HG02798 (cell line): ENCODE data around the gene KDM4E.
"Not testable (repeated sequence)": the region's sequence is repeated elsewhere in the genome, so short reads cannot be mapped to it uniquely, and the experiment has no call there.

Experiments
- ATAC-seq: cut with Tn5 transposase; IDR thresholded peaks from one replicate; pipeline ENCODE4 v1.9.1; 2021; ENCODE audit warnings: mild to moderate bottlenecking; ENCODE audit not compliant: unreplicated experiment, poor library complexity

KDM4E gene

DNA sequence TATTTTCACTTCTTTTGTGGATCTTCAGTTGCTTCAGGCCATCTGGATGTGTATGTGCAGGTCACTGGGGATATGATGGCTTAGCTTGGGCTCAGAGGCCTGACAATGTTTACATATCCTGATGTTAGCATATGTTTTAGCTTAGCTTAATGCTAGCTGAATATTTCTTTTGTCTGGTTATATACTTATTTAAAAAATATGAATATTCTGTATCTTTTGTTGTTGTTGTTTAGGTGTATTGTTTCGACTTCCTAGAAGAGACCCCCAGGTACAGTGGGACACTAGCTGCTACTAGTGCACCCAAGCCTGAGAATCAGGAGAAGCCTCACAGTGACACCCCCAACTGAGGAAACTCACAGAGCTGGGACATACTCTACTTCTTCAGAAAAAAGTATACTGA lies at the start of gene KDM4E:
KDM4E (plus strand) TSS at position 301 of the 400 bp plus-strand sequence. CDS start 300 bp downstream, outside the sequence.
- ATAC-seq, result no peak

DNA sequence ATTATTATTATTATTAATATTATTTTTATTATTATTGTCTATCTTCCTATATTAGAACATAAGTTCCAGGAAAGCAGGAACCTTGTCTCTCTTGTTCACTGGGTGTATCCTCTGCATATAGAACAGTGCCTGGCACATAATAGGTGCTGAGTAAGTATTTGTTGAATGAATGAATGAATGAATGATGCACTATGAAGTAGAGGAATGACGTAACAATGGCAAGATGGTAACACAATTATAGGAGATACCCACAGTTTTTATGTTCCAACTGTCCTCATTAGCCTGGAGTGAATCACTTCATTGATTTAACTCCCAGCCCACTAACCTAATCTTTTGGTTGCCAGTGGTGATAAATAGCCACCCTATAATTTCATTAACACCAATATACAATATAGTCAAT lies 49.5 kb upstream of the KDM4E start:
- no peak for ATAC-seq

GRCh38 chr11:94987378-94987777 lies 37.7 kb upstream of the KDM4E start:
- no peak for ATAC-seq

DNA sequence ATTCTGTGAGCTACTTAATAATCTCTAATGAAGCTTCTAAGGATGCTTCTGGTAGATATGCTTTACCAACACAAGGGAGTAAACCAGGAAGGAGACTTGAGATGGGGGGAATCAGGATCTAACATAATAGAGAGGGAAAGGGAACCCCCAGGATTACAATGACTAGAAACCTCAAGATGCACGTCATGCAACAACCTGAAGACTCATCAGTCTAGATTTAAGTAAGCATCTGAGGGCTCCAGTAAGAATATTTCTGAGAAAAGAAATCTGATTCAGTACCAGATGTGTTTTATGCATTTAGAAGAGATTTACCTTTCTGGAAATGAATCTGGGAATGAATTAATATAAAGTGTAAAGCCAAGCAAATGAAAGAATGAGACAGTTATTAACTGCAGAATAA lies 36.3 kb upstream of the KDM4E start:
- ATAC-seq, result no peak

DNA sequence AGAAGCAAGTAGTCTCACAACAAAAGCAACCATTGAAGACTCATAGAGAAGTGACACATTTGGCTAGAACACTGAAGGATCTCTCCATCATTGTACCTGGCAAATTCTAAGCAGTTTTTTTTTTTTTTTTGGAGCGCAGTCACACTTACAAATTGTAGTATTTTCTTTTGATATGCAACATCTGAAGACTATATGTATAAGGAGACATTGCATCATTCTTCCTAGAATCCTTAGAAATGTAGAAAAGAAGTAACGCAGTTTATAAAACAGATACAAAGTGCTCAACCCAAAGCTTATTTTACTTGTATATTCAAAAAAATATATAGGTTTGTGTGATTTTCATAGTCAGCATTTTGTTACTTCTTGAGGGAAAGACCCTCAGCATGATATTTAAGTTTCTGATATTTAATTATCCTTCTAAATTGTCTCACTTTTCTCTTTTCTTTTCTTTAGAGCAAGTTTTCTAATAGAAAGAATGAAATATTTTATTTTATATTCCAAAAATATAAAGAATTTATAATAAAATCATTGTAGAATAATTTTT lies 31.6 kb upstream of the KDM4E start:
- ATAC-seq, result no peak

GRCh38 chr11:94997437-94997836 lies 27.6 kb upstream of the KDM4E start:
- no peak for ATAC-seq

DNA sequence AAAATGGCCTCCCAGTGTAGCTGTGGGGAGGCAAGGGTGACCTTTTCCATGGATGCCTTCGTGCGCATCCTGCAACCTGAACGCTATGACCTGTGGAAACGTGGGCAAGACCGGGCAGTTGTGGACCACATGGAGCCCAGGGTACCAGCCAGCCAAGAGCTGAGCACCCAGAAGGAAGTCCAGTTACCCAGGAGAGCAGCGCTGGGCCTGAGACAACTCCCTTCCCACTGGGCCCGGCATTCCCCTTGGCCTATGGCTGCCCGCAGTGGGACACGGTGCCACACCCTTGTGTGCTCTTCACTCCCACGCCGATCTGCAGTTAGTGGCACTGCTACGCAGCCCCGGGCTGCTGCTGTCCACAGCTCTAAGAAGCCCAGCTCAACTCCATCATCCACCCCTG lies 26.8 kb upstream of the KDM4E start:
- ATAC-seq, result no peak

GRCh38 chr11:95003716-95004115 lies 21.3 kb upstream of the KDM4E start:
- no peak for ATAC-seq

DNA sequence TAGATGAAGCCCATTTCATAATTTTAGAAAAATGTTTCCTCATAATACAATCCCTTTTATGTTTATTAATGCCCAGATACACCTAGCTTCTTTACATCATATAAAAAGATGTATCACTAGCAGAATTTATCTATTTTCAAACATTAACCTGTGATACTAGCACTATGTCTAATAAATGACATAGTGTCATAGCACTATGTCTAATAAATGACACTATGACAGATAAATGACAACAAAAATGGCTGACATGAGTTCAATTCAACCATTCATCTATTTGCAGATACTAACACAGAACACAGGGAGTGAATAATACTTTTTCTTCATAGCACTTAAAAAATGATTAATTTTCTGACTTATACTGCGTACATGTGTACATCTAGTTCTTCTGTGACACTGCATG lies 19.4 kb upstream of the KDM4E start:
- no peak for ATAC-seq

DNA sequence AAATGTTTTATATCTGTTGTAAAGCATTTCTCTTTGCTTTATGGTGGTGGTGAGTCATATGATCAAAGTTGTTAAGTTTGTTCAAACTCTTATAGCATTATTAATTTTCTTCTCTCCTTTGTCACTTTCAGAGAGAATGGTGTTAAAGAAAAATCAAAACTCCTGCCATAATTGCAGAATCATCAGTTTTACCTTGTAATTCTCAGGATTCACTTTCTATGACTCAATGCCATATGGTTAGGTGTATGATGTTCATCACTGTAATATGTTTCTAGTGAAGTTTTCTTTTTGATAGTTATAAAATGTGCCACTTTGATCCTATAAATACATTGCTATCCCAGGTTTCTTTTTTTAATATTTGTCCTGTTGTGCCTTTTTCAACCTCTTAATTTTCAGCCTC lies 13.7 kb upstream of the KDM4E start:
- ATAC-seq, result no peak

DNA sequence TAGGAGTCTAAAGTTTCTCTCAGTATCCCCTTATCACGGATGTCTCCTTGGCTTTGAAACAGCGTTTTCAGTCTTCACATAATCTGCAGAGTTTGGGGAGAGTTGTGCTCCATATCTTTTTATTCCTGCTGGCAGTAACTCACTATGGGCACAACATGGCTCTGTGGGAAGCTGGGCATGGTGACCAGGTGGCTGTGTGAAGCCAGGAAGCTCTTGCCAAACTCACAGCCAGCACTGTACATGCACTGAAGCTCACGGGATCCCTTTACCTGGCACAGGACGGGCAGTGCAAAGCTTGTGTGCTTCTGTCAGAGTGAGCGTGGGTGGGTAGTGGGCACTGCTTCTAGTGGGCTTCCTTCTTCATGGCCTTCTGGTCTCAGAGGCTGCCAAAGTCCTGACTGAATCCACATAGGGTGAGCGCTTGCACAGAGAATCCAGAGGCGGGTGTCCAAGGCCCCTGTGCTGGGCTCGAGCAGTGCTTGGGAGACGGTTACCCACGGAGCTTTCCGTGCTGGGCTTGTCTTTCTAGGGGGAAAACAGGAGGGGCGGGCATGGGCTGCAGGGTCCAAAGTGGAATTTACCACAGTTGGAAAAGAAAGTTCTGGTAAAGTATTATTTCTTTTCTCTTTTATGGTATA lies 10.8 kb upstream of the KDM4E start:
- no peak for ATAC-seq

DNA sequence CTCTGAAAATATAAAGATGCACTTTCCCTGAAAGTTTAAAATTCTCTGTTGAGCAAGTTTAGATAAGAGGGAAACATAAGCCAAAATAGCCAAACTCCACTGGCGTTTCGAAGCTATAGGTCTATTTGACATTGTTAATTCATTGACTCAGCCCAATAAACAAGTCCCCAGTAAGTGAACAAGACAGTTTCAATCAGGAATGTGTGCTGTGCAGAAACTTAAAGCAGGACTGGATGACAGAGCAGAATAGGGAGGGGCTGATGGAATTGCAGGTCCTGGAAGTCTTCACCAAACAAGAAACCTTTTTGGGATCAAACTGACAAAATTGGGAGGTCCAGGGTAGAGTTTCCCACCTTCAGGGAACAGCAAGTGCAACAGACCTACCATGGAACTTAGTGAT lies 8.9 kb upstream of the KDM4E start:
- ATAC-seq, result no peak

DNA sequence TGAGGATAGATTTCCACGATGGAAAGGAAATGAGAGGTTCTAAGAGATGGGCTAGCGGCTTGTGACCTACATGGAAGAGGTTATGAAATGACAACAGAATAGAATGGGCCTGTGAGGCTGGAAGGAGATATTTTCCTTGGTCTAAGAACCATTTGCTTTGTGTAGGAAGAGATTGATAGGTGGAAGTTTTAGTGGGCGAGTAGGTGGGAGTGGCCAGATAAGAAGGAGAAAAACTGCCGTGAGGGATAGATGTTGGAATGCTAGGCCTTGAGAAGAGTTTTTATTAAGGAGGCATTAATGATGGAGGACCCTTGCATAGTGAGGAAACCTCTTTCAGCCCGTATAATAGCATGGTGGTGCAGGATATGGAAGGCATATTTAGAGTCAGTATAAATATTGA lies 3.6 kb upstream of the KDM4E start:
- ATAC-seq, result not testable (repeated sequence)

DNA sequence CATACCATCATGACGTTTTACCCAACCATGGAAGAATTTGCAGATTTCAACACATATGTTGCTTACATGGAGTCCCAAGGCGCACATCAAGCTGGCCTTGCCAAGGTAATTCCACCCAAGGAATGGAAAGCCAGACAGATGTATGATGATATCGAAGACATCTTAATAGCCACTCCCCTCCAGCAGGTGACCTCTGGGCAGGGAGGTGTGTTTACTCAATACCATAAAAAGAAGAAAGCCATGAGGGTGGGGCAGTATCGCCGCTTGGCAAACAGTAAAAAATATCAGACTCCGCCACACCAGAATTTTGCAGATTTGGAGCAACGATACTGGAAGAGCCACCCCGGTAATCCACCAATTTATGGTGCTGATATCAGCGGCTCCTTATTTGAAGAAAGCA lies 536 bp downstream of the KDM4E start:
- not testable (repeated sequence) for ATAC-seq

GRCh38 chr11:95028357-95028756 lies 3.3 kb downstream of the KDM4E start:
- no peak for ATAC-seq

DNA sequence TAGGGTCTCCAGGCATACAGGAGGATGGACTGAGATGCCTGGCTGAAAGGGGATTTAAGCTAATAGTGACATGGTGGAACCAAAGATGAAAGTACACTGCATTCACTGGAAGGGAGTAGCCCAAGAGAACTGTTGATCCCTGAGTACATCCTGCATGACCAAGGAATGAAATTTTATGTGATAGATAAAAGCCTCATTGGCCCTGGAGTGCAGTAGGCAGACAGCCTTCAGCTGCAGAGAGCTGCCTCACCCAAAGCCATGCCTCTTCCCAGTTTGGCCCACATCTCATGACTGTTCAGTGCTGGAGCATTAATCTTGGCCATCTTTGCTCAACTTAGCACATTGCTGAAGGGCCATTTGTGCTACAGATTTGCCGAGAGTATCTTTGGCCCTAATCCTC lies 8.0 kb downstream of the KDM4E start:
- ATAC-seq, result no peak

GRCh38 chr11:95035316-95035715 lies 10.3 kb downstream of the KDM4E start:
- no peak for ATAC-seq

GRCh38 chr11:95037356-95038035 lies 12.4 kb downstream of the KDM4E start:
- ATAC-seq, result not testable (repeated sequence)

- ATAC-seq, result no peak
Observed at GRCh38 chr11:95042239-95042638, 17.2 kb downstream of the KDM4E start.

GRCh38 chr11:95042906-95043305 lies 17.8 kb downstream of the KDM4E start:
- no peak for ATAC-seq

DNA sequence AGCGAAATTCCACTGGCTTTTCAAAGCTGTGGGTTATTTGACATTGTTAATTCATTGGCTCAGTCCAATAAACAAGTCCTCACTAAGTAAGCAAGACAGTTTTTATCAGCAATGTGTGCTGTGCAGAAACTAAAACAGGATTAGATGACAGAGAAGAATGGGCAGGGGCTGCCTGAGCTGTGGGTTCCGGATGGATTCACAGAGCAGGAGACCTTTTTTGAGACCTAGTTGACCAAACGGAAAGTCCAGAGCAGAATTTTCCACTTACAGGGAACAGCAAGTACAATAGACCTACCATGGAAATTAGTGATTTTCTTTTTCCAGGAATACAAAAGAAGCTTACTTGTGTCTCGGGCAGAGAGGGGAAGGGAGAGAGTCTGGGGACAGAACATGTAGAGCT lies 19.0 kb downstream of the KDM4E start:
- no peak for ATAC-seq

GRCh38 chr11:95045812-95046211 lies 20.8 kb downstream of the KDM4E start:
- ATAC-seq, result no peak
